GM23248 (cell line): ENCODE data around the gene PALM3. TPM values are rescaled to one million over a fixed set of nuclear protein-coding genes. Genes with fewer than 3 reads are reported as not detected.

Source experiments
- DNase-seq: peaks from one replicate; pipeline ENCODE4 v3.0.0-alpha.2; 2015
- H2AFZ ChIP-seq: fragments of 200-600 bp; sonication (generic); 2 replicates; pipeline ENCODE4 v1.6.1; 2016; ENCODE audit warnings: antibody characterized with exemption
- H3F3A ChIP-seq: fragments of 200-600 bp; sonication (generic); 2 replicates; pipeline ENCODE4 v1.6.1; 2016; ENCODE audit warnings: mild to moderate bottlenecking, antibody characterized with exemption, mixed run types; ENCODE audit not compliant: insufficient read depth
- H3K27ac ChIP-seq: fragments of 200-600 bp; sonication (generic); 2 replicates; pipeline ENCODE4 v1.5.1; 2016; ENCODE audit warnings: mild to moderate bottlenecking
- H3K27me3 ChIP-seq: fragments of 200-600 bp; sonication (generic); replicated peaks from 2 replicates; pipeline ENCODE4 v1.6.1; 2016; ENCODE audit warnings: mild to moderate bottlenecking; ENCODE audit not compliant: insufficient read depth
- H3K36me3 ChIP-seq: fragments of 200-600 bp; sonication (generic); 2 replicates; pipeline ENCODE4 v1.6.1; 2016; ENCODE audit warnings: low read depth, mild to moderate bottlenecking
- H3K4me1 ChIP-seq: fragments of 200-600 bp; sonication (generic); 2 replicates; pipeline ENCODE4 v1.6.1; 2016; ENCODE audit warnings: mild to moderate bottlenecking; ENCODE audit not compliant: insufficient read depth
- H3K4me2 ChIP-seq: fragments of 200-600 bp; sonication (generic); one replicate; pipeline ENCODE4 v1.6.1; 2016; ENCODE audit warnings: mild to moderate bottlenecking; ENCODE audit not compliant: unreplicated experiment
- H3K4me3 ChIP-seq: fragments of 200-600 bp; sonication (generic); 2 replicates; pipeline ENCODE4 v1.5.1; 2016; ENCODE audit warnings: mild to moderate bottlenecking
- H3K79me2 ChIP-seq: fragments of 200-600 bp; sonication (generic); 2 replicates; pipeline ENCODE4 v1.6.1; 2016; ENCODE audit warnings: mild to moderate bottlenecking; ENCODE audit not compliant: insufficient read depth
- H3K9ac ChIP-seq: fragments of 200-600 bp; sonication (generic); 2 replicates; pipeline ENCODE4 v1.6.1; 2016; ENCODE audit warnings: mild to moderate bottlenecking
- H3K9me2 ChIP-seq: fragments of 200-600 bp; sonication (generic); 2 replicates; pipeline ENCODE4 v1.6.1; 2016; ENCODE audit warnings: mixed run types, mild to moderate bottlenecking, moderate library complexity; ENCODE audit not compliant: insufficient read depth
- H3K9me3 ChIP-seq: fragments of 200-600 bp; sonication (generic); one replicate; pipeline ENCODE4 v1.6.1; 2017; ENCODE audit warnings: low read depth
- H4K20me1 ChIP-seq: fragments of 200-600 bp; sonication (generic); 2 replicates; pipeline ENCODE4 v1.6.0; 2016; ENCODE audit not compliant: insufficient read depth
- EZH2 ChIP-seq: fragments of 200-600 bp; sonication (generic); IDR thresholded peaks from 2 replicates; pipeline ENCODE4 v1.6.1; 2018; ENCODE audit warnings: antibody characterized with exemption, mild to moderate bottlenecking; ENCODE audit not compliant: insufficient read depth, poor library complexity, severe bottlenecking
- EZH2phosphoT487 ChIP-seq: fragments of 200-600 bp; sonication (generic); IDR thresholded peaks from 2 replicates; pipeline ENCODE4 v1.6.1; 2018; ENCODE audit warnings: antibody characterized with exemption, moderate library complexity, mild to moderate bottlenecking, low read depth; ENCODE audit not compliant: insufficient read depth
- WGBS, 2 experiments: methylation state at CpG; one replicate each; pipeline ENCODE4 v1.1.6; 2015 to 2017; ENCODE audit warnings: low lambda C conversion rate in 2 of 2, low coverage in 1 of 2; ENCODE audit errors: missing lambda C conversion rate in 2 of 2; 5-methylcytosine and 5-hydroxymethylcytosine counted together
- in situ Hi-C: fragments of 300-500 bp; cut with MboI; formaldehyde crosslinking; loops from 2 replicates; pipeline ENCODE4 v1.15.0; 2020
- polyA plus RNA-seq: library from polyadenylated mRNA; unstranded; fragments of >200 nt; fragmentation: Nextera tagmentation; extraction: Ambion mirVana; gene quantifications from 2 replicates; pipeline ENCODE4 v1.2.1, GENCODE V29; 2016
- total RNA-seq: library from RNA; depleted of rRNA; stranded (reverse); fragments of >200 nt; shearing (Covaris generic); gene quantifications from 2 replicates; pipeline ENCODE4 v1.2.3, GENCODE V29; 2014

The PALM3 gene
- total and polyA plus RNA-seq, 2 experiments from 2014 or later = 0.15 TPM; not detected in 1

- Histone ChIP-seq H3K4me1 (no peaks in the 10 kb centered on the region), H3K79me2 (no peaks in the 10 kb centered on the region), H3F3A (no peaks in the 10 kb centered on the region), H3K27ac (no peak overlapping the region), H3K9ac (no peak overlapping the region), H3K9me3 (no peaks in the 10 kb centered on the region), H3K4me2 (peak overlapping the region; percentile 31), H3K9me2 (no peaks in the 10 kb centered on the region), H2AFZ (peak overlapping the region; percentile 39; the same call in 1 of the 2 replicates), H3K4me3 (peak overlapping the region; percentile 65), H3K27me3 (peaks cover 12% of the 10 kb centered on the region; the same call in 1 of the 2 replicates), H4K20me1 (no peaks in the 10 kb centered on the region), H3K36me3 (no peaks in the 10 kb centered on the region)
- in situ Hi-C loops = no loop called here
- DNase-seq = no peak
- no peak for TF ChIP-seq EZH2phosphoT487
- no peak for TF ChIP-seq EZH2
- 27 to 46% methylated on average over 10 to 18 of the region's 19 CpGs for WGBS, 2 experiments
Observed at GRCh38 chr19:14056741-14057356, 5.0 kb downstream of the PALM3 start.

GRCh38 chr19:14056069-14056666, 5.7 kb downstream of the PALM3 start:
- H3K9ac ChIP-seq = no peak overlapping the region
- no peak for DNase-seq
- no peaks in the 10 kb centered on the region for H3K36me3 ChIP-seq
- no peaks in the 10 kb centered on the region for H4K20me1 ChIP-seq
- H3K4me2 ChIP-seq = no peak overlapping the region
- no peak overlapping the region for H2AFZ ChIP-seq
- peaks cover 12% of the 10 kb centered on the region; the same call in 1 of the 2 replicates for H3K27me3 ChIP-seq
- H3K4me1 ChIP-seq = no peaks in the 10 kb centered on the region
- in situ Hi-C loops = no loop called here
- H3K27ac ChIP-seq = no peak overlapping the region
- no peaks in the 10 kb centered on the region for H3F3A ChIP-seq
- no peaks in the 10 kb centered on the region for H3K9me2 ChIP-seq
- WGBS, 2 experiments = 83 to 90% methylated on average over 10 of the region's 10 CpGs
- H3K9me3 ChIP-seq = no peaks in the 10 kb centered on the region
- no peak overlapping the region for H3K4me3 ChIP-seq
- TF ChIP-seq EZH2phosphoT487 (no peak), EZH2 (no peak)
- no peaks in the 10 kb centered on the region for H3K79me2 ChIP-seq

GRCh38 chr19:14055396-14055795, 6.5 kb downstream of the PALM3 start:
- in situ Hi-C loops = no loop called here
- WGBS, 2 experiments = 94 to 100% methylated on average over 3 of the region's 3 CpGs

GRCh38 chr19:14054721-14055120, 7.2 kb downstream of the PALM3 start:
- 78 to 85% methylated on average over 6 to 11 of the region's 11 CpGs for WGBS, 2 experiments
- Histone ChIP-seq H3K36me3 (no peaks in the 10 kb centered on the region), H3K9me3 (no peaks in the 10 kb centered on the region), H3K9me2 (no peaks in the 10 kb centered on the region), H3K4me3 (no peak overlapping the region), H2AFZ (no peak overlapping the region), H3F3A (no peaks in the 10 kb centered on the region), H3K27ac (no peak overlapping the region), H3K4me1 (no peaks in the 10 kb centered on the region), H4K20me1 (no peaks in the 10 kb centered on the region), H3K9ac (no peak overlapping the region), H3K4me2 (no peak overlapping the region), H3K27me3 (peaks cover 12% of the 10 kb centered on the region; the same call in 1 of the 2 replicates), H3K79me2 (no peaks in the 10 kb centered on the region)
- TF ChIP-seq EZH2 = no peak
- TF ChIP-seq EZH2phosphoT487 = no peak
- in situ Hi-C loops = no loop called here
- DNase-seq = no peak

More at GRCh38 chr19:14055396-14055795, 6.5 kb downstream of the PALM3 start:
- peaks cover 12% of the 10 kb centered on the region; the same call in 1 of the 2 replicates for H3K27me3 ChIP-seq
- no peak overlapping the region for H2AFZ ChIP-seq
- H3K4me1 ChIP-seq = no peaks in the 10 kb centered on the region
- no peak for DNase-seq
- H3K79me2 ChIP-seq = no peaks in the 10 kb centered on the region
- TF ChIP-seq EZH2phosphoT487 = no peak
- no peak for TF ChIP-seq EZH2
- no peaks in the 10 kb centered on the region for H3K9me2 ChIP-seq
- no peaks in the 10 kb centered on the region for H3F3A ChIP-seq
- H3K4me2 ChIP-seq = no peak overlapping the region
- no peaks in the 10 kb centered on the region for H3K9me3 ChIP-seq
- H3K36me3 ChIP-seq = no peaks in the 10 kb centered on the region
- no peak overlapping the region for H3K4me3 ChIP-seq
- H3K9ac ChIP-seq = no peak overlapping the region
- H4K20me1 ChIP-seq = no peaks in the 10 kb centered on the region
- H3K27ac ChIP-seq = no peak overlapping the region
